Measurements from ENCODE around the gene TRIB2. TPM values are rescaled to one million over a fixed set of nuclear protein-coding genes. Genes with fewer than 3 reads are reported as not detected.

Gene TRIB2
- total and polyA plus RNA-seq, 2 of the 4 experiments (the other 2 are of a cell fraction): 12.0 to 12.7 TPM

DNA sequence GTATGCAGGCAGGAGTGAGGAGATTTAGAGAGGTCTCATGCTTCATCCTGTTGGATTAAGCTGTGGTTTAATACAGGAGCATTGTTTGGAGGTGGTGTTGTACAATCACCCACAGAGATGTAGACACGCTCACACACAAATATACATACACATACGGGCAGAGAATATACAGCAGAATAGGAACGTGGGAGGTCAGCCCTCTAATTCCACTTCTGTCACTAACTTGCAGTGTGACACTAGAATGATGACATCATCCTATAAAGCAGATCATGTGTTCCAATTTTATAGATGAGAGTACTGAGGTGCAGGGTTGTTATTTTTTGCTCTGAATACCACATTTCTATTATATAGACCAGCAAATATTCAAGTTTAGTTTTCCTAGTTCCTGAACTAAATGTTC, 54.4 kb downstream of the TRIB2 start:
- Histone ChIP-seq H3K36me3 (ENCODE audit: control insufficient read depth, insufficient read depth, low read length) (no peaks in the 10 kb centered on the region), H2BK120ac (ENCODE audit: low read depth, low read length) (no peak overlapping the region), H3K79me1 (ENCODE audit: low read depth in 1 of 2, low read length in 2 of 2) (no peaks in the 10 kb centered on the region), H3K4ac (ENCODE audit: low read depth, low read length) (no peak overlapping the region), H3K9ac (ENCODE audit: low read depth, low read length) (no peak overlapping the region), H4K8ac (ENCODE audit: low read depth in 2 of 2, low read length in 2 of 2) (no peak overlapping the region), H3K56ac (ENCODE audit: extremely low read depth, insufficient read depth, low read length) (no peak overlapping the region), H2BK15ac (ENCODE audit: low read depth, low read length) (no peak overlapping the region), H3K18ac (ENCODE audit: low read depth, low read length) (no peak overlapping the region), H3K4me2 (ENCODE audit: low read depth, low read length) (no peak overlapping the region), H2AFZ (replicated peaks; ENCODE audit: low read length, poor library complexity) (no peak overlapping the region), H3K4me1 (ENCODE audit: control insufficient read depth, insufficient read depth, low read length) (peaks cover 6% of the 10 kb centered on the region), H2BK20ac (ENCODE audit: low read depth, low read length) (no peak overlapping the region), H4K5ac (ENCODE audit: low read depth, low read length) (no peak overlapping the region), H3K27ac (ENCODE audit: insufficient read depth, low read length) (no peak overlapping the region), H4K20me1 (ENCODE audit: insufficient read depth, low read length) (no peaks in the 10 kb centered on the region), H2BK5ac (ENCODE audit: low read depth, low read length, poor library complexity, severe bottlenecking) (no peak overlapping the region), H2AK5ac (ENCODE audit: low read depth, low read length) (no peak overlapping the region), H3K4me3 (ENCODE audit: insufficient read depth, low read depth, low read length) (no peak overlapping the region), H3K9me1 (ENCODE audit: insufficient read depth, low read length) (no peaks in the 10 kb centered on the region; the same call in 1 of the 2 replicates), H2AK9ac (replicated peaks; ENCODE audit: low read depth, low read length, poor library complexity) (no peak overlapping the region), H3K14ac (replicated peaks; ENCODE audit: low read depth, low read length) (no peak overlapping the region), H3K9me3 (ENCODE audit: control insufficient read depth, insufficient read depth, low read length) (no peaks in the 10 kb centered on the region), H3K23ac (ENCODE audit: low read depth, low read length) (no peak overlapping the region), H3K27me3 (ENCODE audit: control insufficient read depth, insufficient read depth, low read length) (no peaks in the 10 kb centered on the region), H4K91ac (ENCODE audit: insufficient read depth, low read depth, low read length) (no peak overlapping the region)
- ChIA-PET CTCF (no interaction called here), POLR2A (ENCODE audit: unreplicated experiment) (no interaction called here)
- no peak for ATAC-seq (ENCODE audit: low read depth)
- DNase-seq: no peak
- WGBS, 2 experiments (ENCODE audit: extremely low coverage in 2 of 2, insufficient read length in 1 of 2): no CpG with 5 or more reads among the region's 3 CpGs
- dilution Hi-C loops (cut with HindIII; ENCODE audit: low sequenced_read_pairs, unreplicated experiment) (no loop called here), in situ Hi-C loops (cut with MboI; ENCODE audit: low sequenced_read_pairs) (no loop called here), intact Hi-C loops (cut with micrococcal nuclease) (no loop called here)
- TF ChIP-seq MAFK (IDR thresholded peaks at IDR 0.05; ENCODE audit: low read depth, low read length) (no peak), NFE2L2 (IDR thresholded peaks at IDR 0.05; ENCODE audit: low read depth, low read length) (no peak), MXI1 (IDR thresholded peaks at IDR 0.05; ENCODE audit: borderline replicate concordance, low read depth, low read length) (no peak), MAZ (IDR thresholded peaks at IDR 0.05; ENCODE audit: borderline replicate concordance, low read depth, low read length) (no peak), SMC3 (IDR thresholded peaks at IDR 0.05; ENCODE audit: low read depth, low read length) (no peak), CHD1 (IDR thresholded peaks at IDR 0.05; ENCODE audit: low read depth, low read length) (no peak), FOS (IDR thresholded peaks at IDR 0.05; ENCODE audit: low read depth, low read length) (no peak), BHLHE40 (IDR thresholded peaks at IDR 0.05; ENCODE audit: low read depth, low read length) (no peak), POLR2A (IDR thresholded peaks at IDR 0.05; ENCODE audit: low read depth, low read length) (no peak)
- TF ChIP-seq, protein P1, sequence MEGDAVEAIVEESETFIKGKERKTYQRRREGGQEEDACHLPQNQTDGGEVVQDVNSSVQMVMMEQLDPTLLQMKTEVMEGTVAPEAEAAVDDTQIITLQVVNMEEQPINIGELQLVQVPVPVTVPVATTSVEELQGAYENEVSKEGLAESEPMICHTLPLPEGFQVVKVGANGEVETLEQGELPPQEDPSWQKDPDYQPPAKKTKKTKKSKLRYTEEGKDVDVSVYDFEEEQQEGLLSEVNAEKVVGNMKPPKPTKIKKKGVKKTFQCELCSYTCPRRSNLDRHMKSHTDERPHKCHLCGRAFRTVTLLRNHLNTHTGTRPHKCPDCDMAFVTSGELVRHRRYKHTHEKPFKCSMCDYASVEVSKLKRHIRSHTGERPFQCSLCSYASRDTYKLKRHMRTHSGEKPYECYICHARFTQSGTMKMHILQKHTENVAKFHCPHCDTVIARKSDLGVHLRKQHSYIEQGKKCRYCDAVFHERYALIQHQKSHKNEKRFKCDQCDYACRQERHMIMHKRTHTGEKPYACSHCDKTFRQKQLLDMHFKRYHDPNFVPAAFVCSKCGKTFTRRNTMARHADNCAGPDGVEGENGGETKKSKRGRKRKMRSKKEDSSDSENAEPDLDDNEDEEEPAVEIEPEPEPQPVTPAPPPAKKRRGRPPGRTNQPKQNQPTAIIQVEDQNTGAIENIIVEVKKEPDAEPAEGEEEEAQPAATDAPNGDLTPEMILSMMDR (conservative IDR thresholded peaks at IDR 0.05; ENCODE audit: low read depth, low read length): no peak
- TF ChIP-seq, protein P2, sequence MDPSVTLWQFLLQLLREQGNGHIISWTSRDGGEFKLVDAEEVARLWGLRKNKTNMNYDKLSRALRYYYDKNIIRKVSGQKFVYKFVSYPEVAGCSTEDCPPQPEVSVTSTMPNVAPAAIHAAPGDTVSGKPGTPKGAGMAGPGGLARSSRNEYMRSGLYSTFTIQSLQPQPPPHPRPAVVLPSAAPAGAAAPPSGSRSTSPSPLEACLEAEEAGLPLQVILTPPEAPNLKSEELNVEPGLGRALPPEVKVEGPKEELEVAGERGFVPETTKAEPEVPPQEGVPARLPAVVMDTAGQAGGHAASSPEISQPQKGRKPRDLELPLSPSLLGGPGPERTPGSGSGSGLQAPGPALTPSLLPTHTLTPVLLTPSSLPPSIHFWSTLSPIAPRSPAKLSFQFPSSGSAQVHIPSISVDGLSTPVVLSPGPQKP (IDR thresholded peaks at IDR 0.05; ENCODE audit: borderline replicate concordance, low read depth, low read length): no peak
- TF ChIP-seq, protein P3, sequence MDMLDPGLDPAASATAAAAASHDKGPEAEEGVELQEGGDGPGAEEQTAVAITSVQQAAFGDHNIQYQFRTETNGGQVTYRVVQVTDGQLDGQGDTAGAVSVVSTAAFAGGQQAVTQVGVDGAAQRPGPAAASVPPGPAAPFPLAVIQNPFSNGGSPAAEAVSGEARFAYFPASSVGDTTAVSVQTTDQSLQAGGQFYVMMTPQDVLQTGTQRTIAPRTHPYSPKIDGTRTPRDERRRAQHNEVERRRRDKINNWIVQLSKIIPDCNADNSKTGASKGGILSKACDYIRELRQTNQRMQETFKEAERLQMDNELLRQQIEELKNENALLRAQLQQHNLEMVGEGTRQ (IDR thresholded peaks at IDR 0.05; ENCODE audit: low read depth, low read length): no peak
- no TSS peak for BruUV-seq (replicated peaks)
